ENCODE measurements around the gene SEMA5A. TPM values are rescaled to one million over a fixed set of nuclear protein-coding genes. Genes with fewer than 3 reads are reported as not detected.

The SEMA5A gene
- total and polyA plus RNA-seq, 2 of the 8 experiments (the other 6 are each of a cell fraction or from before 2014, with no cell fraction given) = 5.3 to 8.9 TPM

DNA sequence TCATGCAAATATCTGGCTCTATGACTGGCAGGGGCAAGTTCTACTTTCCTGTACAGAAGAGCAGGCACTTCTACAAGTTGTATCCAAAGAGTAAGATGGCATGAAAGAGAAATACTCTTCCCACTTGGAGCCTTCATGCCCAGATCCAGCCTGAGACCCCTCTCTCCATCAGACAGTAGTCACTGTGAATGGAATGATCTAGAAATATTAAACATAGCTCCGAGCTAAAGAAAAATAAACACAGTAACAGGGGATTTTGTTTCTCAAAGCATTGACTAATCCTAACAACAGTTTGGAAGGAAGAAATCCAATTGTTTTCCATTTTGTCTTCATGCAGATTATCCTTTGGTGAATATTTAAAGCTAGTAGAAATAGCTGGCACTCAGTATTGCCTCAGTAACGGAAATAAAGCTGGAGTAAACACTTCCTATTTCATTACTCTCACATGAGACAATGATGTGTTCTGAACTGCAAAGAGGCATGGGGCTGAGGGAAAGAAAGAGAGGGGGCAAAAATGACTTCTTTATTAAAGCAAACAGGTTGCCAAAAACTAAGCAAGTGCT lies 100.0 kb downstream of the SEMA5A start (continued):
- TF ChIP-seq, protein P1, sequence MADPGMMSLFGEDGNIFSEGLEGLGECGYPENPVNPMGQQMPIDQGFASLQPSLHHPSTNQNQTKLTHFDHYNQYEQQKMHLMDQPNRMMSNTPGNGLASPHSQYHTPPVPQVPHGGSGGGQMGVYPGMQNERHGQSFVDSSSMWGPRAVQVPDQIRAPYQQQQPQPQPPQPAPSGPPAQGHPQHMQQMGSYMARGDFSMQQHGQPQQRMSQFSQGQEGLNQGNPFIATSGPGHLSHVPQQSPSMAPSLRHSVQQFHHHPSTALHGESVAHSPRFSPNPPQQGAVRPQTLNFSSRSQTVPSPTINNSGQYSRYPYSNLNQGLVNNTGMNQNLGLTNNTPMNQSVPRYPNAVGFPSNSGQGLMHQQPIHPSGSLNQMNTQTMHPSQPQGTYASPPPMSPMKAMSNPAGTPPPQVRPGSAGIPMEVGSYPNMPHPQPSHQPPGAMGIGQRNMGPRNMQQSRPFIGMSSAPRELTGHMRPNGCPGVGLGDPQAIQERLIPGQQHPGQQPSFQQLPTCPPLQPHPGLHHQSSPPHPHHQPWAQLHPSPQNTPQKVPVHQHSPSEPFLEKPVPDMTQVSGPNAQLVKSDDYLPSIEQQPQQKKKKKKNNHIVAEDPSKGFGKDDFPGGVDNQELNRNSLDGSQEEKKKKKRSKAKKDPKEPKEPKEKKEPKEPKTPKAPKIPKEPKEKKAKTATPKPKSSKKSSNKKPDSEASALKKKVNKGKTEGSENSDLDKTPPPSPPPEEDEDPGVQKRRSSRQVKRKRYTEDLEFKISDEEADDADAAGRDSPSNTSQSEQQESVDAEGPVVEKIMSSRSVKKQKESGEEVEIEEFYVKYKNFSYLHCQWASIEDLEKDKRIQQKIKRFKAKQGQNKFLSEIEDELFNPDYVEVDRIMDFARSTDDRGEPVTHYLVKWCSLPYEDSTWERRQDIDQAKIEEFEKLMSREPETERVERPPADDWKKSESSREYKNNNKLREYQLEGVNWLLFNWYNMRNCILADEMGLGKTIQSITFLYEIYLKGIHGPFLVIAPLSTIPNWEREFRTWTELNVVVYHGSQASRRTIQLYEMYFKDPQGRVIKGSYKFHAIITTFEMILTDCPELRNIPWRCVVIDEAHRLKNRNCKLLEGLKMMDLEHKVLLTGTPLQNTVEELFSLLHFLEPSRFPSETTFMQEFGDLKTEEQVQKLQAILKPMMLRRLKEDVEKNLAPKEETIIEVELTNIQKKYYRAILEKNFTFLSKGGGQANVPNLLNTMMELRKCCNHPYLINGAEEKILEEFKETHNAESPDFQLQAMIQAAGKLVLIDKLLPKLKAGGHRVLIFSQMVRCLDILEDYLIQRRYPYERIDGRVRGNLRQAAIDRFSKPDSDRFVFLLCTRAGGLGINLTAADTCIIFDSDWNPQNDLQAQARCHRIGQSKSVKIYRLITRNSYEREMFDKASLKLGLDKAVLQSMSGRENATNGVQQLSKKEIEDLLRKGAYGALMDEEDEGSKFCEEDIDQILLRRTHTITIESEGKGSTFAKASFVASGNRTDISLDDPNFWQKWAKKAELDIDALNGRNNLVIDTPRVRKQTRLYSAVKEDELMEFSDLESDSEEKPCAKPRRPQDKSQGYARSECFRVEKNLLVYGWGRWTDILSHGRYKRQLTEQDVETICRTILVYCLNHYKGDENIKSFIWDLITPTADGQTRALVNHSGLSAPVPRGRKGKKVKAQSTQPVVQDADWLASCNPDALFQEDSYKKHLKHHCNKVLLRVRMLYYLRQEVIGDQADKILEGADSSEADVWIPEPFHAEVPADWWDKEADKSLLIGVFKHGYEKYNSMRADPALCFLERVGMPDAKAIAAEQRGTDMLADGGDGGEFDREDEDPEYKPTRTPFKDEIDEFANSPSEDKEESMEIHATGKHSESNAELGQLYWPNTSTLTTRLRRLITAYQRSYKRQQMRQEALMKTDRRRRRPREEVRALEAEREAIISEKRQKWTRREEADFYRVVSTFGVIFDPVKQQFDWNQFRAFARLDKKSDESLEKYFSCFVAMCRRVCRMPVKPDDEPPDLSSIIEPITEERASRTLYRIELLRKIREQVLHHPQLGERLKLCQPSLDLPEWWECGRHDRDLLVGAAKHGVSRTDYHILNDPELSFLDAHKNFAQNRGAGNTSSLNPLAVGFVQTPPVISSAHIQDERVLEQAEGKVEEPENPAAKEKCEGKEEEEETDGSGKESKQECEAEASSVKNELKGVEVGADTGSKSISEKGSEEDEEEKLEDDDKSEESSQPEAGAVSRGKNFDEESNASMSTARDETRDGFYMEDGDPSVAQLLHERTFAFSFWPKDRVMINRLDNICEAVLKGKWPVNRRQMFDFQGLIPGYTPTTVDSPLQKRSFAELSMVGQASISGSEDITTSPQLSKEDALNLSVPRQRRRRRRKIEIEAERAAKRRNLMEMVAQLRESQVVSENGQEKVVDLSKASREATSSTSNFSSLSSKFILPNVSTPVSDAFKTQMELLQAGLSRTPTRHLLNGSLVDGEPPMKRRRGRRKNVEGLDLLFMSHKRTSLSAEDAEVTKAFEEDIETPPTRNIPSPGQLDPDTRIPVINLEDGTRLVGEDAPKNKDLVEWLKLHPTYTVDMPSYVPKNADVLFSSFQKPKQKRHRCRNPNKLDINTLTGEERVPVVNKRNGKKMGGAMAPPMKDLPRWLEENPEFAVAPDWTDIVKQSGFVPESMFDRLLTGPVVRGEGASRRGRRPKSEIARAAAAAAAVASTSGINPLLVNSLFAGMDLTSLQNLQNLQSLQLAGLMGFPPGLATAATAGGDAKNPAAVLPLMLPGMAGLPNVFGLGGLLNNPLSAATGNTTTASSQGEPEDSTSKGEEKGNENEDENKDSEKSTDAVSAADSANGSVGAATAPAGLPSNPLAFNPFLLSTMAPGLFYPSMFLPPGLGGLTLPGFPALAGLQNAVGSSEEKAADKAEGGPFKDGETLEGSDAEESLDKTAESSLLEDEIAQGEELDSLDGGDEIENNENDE (IDR thresholded peaks at IDR 0.05; ENCODE audit: insufficient replicate concordance, low read length) = no peak
- TF ChIP-seq, protein P2, sequence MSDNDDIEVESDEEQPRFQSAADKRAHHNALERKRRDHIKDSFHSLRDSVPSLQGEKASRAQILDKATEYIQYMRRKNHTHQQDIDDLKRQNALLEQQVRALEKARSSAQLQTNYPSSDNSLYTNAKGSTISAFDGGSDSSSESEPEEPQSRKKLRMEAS (IDR thresholded peaks at IDR 0.05) = no peak
- TF ChIP-seq FOSL1 (IDR thresholded peaks at IDR 0.05; ENCODE audit: insufficient read depth, low read depth, low read length) (no peak), EGR1 (IDR thresholded peaks at IDR 0.05; ENCODE audit: borderline replicate concordance, low read depth, low read length) (no peak), NRF1 (IDR thresholded peaks at IDR 0.05; ENCODE audit: low read depth, low read length) (no peak), EZH2 (IDR thresholded peaks at IDR 0.05; ENCODE audit: low read depth, low read length, severe bottlenecking) (no peak), SP2 (IDR thresholded peaks at IDR 0.05; ENCODE audit: low read length) (no peak), HDAC2 (IDR thresholded peaks at IDR 0.05; ENCODE audit: borderline replicate concordance in 1 of 2, low read depth in 2 of 2, low read length in 2 of 2) (no peak)
- TF ChIP-seq, protein P3, sequence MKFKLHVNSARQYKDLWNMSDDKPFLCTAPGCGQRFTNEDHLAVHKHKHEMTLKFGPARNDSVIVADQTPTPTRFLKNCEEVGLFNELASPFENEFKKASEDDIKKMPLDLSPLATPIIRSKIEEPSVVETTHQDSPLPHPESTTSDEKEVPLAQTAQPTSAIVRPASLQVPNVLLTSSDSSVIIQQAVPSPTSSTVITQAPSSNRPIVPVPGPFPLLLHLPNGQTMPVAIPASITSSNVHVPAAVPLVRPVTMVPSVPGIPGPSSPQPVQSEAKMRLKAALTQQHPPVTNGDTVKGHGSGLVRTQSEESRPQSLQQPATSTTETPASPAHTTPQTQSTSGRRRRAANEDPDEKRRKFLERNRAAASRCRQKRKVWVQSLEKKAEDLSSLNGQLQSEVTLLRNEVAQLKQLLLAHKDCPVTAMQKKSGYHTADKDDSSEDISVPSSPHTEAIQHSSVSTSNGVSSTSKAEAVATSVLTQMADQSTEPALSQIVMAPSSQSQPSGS (IDR thresholded peaks at IDR 0.05; ENCODE audit: low read length) = no peak

Data from H1 (cell line).